Hematopoietic multipotent progenitor cell treated with erythropoietin and hydrocortisone succinate and interleukin-3 and kit ligand, for 6 days (in vitro differentiated cells): ENCODE measurements around the gene POLR2F.
A peak's percentile ranks its signal among the peaks of the same experiment; 100 is the strongest.

Experiments used
- DNase-seq: peaks from one replicate; pipeline ENCODE4 v3.0.0-alpha.2; 2015

Gene POLR2F

DNA sequence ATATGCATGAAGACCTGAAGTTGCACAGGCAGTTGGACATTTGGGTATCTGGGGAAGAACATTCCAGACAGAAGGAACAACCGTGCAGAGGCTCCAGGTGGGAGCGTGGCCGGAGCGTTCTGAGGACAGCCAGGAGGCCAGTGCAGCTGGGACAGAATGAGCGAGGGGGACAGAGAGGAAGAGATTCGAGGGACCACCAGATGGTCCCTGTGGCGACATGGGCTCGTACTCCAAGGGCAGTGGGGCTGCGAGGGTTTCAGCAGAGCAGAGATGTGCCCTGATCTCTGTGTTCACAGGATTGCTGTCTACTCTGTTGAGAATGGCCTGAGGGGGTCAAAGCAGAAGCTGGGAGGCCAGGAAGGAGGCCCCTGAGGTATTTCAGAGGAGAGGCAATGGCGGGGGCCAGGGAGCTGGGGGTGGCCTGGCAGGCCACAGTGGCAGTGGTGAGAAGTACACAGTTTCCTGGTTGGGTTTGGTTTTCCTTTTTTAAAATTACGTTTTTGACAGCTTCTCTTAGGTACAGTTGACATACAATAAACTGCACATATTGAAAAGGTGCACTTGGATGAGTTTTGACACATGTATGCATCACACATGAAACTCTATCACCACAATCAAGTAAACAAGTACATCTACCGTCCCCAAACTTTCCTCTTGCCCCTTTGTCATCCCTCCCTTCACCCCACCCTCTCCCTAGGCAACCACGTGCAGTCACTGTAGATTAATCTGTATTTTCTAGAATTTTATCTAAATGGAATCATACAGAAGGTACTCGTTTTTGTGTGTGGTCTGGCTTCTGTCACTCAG is 55.7 kb downstream of the POLR2F start:
- no peak for DNase-seq

DNA sequence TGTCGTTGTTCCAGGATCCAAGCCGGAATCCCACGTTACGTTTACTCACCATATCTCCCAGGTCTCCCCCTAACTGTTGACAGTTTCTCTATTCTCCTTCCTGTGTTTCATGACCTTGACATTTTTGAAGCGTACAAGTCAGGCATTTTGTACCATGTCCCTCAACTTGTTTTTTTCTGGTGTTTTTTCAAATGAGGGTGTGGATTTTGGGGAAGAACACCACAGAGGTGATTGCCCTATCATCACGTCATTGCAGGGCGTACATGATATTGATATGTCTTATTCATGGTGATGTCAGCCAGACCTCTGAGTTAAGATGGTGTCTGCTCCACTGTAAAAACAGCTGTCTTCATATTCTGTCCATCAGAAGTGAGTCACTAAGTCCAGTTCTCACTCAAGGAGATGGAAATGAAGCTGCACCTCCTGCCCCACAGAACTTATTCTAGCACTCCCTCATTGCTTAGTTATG is 59.1 kb downstream of the POLR2F start:
- DNase-seq, result no peak

DNA sequence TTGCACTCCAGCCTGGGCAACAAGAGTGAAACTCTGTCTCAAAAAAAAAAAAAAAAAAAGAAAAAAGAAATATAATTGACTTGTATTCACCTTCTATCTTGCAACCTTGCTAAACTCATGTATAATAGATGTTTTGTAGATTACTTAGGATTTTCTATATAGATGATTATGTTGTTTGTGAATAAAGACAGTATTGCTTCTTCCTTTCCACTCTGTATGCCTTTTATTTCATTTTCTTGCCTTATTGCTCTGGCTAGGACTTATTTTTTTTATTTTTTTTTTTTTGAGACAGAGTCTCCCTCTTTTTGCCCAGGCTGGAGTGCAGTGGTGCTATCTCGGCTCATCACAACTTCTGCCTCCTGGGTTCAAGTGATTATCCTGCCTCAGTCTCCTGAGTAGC is 60.6 kb downstream of the POLR2F start:
- no peak for DNase-seq

DNA sequence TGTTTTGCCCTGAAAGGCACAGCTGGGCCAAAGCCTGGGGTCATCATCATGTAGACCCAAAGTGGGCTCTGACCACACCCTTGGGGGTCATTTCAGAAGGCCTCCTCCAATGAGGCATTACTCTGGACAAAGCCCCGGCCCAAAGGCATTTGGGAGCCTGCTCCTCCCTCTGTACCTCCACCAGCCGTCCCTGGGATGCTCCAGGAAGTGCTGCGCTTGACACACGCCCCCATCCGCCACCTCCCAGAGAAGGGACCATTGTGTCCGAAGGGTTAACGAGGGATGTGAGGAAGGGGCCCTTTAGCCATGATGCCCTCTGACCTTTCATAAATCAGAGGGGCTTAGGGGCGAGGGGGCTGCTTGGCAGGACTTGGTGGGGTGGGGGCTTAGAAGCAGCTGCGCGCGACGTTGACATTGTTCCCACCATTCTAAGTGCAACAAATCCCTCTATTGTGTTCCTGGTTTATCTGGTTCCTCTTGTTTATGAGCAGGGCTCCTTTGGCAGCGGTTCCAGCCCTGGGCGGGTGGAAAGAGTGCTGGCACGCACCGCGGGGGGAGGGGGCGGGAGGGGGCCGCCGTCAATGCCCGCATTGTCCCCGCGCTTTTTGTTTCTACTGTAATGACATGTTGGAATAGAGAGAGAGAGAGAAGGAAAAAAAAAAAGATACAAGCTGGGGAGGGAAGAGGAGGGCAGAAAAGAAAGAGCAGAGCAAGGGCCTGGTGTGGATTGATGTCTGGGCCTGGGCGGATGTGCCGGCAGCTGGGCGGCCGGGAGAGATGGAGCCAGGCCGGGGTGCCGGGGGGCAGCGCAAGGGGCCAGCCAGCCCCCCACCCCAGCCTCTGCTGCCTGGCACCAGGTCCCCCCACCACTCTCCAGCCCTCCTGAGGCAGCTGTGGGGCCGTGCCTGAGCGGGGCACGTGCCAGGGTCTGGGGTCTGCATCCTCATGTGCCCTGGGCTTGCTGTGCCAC is 63.0 kb downstream of the POLR2F start:
- peak; percentile 58 for DNase-seq

DNA sequence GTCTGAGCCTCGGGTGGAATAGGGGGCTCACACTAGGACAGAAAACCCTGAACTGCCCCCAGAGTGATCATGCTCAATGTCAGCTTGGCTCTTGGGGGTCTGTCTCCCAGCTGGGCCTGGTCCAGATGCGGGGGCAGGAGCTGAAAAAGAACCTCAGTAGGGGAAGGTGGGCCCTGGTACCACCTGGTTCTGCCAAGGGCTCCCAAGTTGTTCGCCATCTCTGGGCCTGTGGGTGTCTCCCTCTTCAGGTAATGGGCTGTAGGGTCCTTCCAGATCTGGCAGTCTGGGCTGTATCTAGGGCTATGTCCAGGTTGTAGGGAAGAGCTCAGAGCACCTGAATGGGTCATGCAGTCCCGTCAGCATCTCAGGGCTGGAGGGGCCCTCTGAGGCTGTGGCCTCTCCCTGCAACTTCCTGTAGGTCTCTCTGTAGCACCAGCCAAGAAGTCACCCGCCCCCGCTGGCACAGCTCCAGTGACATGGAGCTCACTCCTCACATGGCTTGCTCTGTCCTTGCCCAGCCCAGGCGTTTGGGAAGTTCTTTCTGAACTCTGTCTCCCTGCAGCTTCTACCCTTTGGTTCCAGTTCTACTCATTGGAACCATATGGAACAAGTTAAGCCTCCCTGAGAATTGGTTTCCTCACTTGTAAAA is 63.9 kb downstream of the POLR2F start:
- DNase-seq, result peak; percentile 85

DNA sequence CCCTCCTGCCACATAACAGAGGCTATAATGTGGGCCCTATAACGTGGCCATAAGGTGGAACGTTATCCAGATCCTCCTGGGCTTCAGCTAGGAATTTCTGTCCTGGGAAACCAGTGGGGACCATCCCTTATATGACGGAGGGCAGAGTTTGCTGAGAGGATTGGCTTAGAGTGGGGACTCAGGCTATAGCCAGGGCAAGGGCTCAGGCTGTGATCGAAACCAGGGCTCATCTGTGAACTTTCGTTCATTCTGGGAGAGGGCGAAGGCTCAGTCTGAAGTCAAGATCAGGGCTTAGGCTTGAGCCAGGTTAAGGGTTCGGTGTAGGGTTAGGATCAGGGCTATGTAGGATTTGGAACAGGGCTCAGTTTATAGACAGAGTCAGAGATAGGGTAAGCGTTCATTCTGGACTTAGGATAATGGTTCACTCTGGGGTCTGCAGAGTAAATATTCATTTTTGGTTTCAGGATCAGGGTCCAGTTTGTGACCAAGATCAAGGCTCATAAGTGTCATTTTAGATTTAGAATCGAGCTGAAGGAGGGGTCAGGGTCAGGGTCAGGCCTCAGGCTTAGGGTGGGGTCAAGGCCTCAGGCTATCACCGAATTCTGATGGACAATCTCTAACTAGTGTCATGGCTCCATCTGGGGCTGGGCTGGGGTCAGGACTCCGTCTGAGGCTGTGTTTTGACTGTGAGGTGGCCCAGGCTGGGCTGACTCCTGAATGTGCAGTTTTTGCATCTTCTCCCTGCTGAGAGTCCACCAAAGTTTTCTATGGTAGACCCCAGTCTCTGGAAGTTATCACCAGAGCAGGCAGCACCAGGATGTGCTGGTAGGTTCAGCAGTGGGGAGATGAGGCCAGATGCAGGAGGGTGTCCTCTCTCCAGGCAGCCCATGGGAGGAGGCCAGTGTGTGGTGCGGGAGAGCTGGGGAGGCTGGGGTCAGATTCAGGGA is 64.7 kb downstream of the POLR2F start:
- DNase-seq, result no peak
